Activated CD8-positive, alpha-beta T cell treated with anti-CD3 and anti-CD28 coated beads for 36 hours (primary cell): ENCODE measurements around the gene POLR3K. TPM values are rescaled to one million over a fixed set of nuclear protein-coding genes. Genes with fewer than 3 reads are reported as not detected.
A peak's percentile ranks its signal among the peaks of the same experiment; 100 is the strongest.

Source experiments
- ATAC-seq: fragments of 200-7000 bp; cut with Tn5 transposase; one replicate; pipeline ENCODE4 v1.10.0; 2021; ENCODE audit warnings: mild to moderate bottlenecking, moderate library complexity
- CTCF ChIA-PET: fragments of 350-600 bp; sonication (Branson Sonifier 250); formaldehyde crosslinking; loops from one replicate; lab custom pipeline; 2021; ENCODE audit warnings: antibody characterized with exemption; lab: Charles Lee
- POLR2A ChIA-PET: fragments of 350-600 bp; sonication (Branson Sonifier 250); formaldehyde crosslinking; loops from one replicate; lab custom pipeline; 2021; ENCODE audit warnings: antibody characterized with exemption; lab: Charles Lee
- DNase-seq: peaks from one replicate; pipeline ENCODE4 v3.0.0-alpha.2; 2020
- H3K27ac Mint-ChIP-seq: one replicate; pipeline ENCODE4 v1.8.0; 2021; ENCODE audit warnings: mild to moderate bottlenecking, mixed read lengths
- H3K27me3 Mint-ChIP-seq: one replicate; pipeline ENCODE4 v1.8.0; 2021; ENCODE audit warnings: mixed read lengths
- H3K36me3 Mint-ChIP-seq: one replicate; pipeline ENCODE4 v1.8.0; 2021; ENCODE audit warnings: low read depth, mixed read lengths
- H3K4me1 Mint-ChIP-seq: one replicate; pipeline ENCODE4 v1.8.0; 2021; ENCODE audit warnings: low read depth, mixed read lengths
- H3K4me3 Mint-ChIP-seq: one replicate; pipeline ENCODE4 v1.8.0; 2021; ENCODE audit warnings: mild to moderate bottlenecking, moderate library complexity, mixed read lengths
- H3K9me3 Mint-ChIP-seq: one replicate; pipeline ENCODE4 v1.8.0; 2021; ENCODE audit warnings: mixed read lengths
- CTCF ChIP-seq: fragments of 200-600 bp; IDR thresholded peaks from one replicate; pipeline ENCODE4 v1.8.0; 2022; ENCODE audit warnings: antibody characterized with exemption, mild to moderate bottlenecking
- intact Hi-C: fragments of 100-400 bp; cut with micrococcal nuclease; formaldehyde crosslinking; loops from one replicate; pipeline ENCODE4 v1.10.0; 2022
- total RNA-seq, 2 experiments: library from RNA; stranded (reverse); gene quantifications; one replicate each; pipeline ENCODE4 v1.2.3, GENCODE V29; 2021

POLR3K gene
- total RNA-seq, 2 experiments from 2014 or later: 51.3 to 52.6 TPM

DNA sequence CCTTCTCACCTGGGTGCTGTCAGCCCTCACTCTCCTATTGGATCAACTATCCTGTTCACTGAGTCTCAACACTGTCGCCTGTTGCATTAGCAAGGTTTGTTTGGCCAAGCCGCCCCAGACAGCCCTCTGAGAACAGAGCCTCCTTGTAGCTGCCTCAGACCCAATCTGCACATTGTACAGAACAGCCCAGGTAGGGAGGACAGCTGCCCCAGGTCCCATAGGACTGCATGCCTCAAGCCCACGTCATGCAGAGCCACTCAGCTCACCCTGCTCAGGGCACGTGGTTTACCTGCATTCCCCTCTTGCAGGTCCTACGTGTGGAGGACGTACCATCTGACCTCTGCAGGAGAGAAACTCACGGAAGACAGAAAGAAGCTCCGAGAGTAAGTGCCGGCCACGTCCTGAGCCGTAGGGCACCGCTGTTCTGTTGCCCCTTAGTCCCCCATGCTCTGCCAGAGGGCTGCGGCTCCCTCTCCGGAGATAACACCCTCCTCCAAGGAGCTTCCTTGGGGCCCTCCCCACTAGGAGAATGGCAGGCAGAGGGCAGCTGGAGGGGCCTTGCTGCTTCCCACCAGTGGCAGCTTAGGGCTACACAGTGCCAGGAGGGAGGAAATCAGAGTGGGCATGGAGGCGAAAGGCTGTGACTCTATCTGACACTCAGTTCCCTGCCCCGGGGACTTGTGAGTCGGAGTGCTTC lies 3.0 kb upstream of the POLR3K start:
- ChIA-PET POLR2A (interaction anchor here (0.7 to 1.7 kb wide), 5 partner anchors 10 to 29 kb away, joined by 3 to 5 read pairs (median 3); no protein-coding TSS in a partner anchor), CTCF (interaction anchor here (1.5 to 2.8 kb wide), 3 partner anchors 10 to 51 kb away, joined by 6 to 23 read pairs (median 9); no protein-coding TSS in a partner anchor)
- no peaks in the 10 kb centered on the region for H3K27me3 Mint-ChIP-seq
- peaks cover 16% of the 10 kb centered on the region for H3K36me3 Mint-ChIP-seq
- peaks cover 15% of the 10 kb centered on the region for H3K4me1 Mint-ChIP-seq
- intact Hi-C loops: no loop called here
- no peak overlapping the region for H3K27ac Mint-ChIP-seq
- DNase-seq (no peak), ATAC-seq (no peak)
- no peak overlapping the region for H3K4me3 Mint-ChIP-seq
- no peaks in the 10 kb centered on the region for H3K9me3 Mint-ChIP-seq
- no peak for TF ChIP-seq CTCF

DNA sequence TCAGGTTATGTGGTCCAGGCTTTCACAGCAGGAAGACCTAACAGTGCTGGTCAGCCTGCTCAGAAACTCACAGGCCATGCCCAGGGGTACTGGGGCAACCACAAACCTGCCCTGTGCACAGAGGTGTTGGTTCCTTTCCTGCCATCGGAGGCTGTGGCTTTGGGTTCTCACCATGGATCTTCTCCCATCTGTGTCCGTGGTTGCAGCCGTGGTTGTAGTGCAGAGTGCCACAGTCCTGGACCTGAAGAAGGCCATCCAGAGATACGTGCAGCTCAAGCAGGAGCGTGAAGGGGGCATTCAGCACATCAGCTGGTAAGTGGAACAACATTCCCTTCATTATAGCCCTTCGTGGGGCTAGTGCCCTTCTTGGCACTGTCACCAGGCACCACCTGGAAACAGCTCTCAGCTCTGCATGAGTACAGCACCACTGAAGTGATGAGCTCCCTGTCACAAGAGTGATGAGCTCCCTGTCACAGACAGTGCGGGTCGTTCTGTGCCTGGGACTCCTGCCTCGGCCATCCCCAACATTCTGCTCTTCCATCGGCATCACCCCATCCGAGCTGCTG lies 2.2 kb upstream of the POLR3K start:
- intact Hi-C loops: no loop called here
- TF ChIP-seq CTCF: no peak
- H3K9me3 Mint-ChIP-seq: no peaks in the 10 kb centered on the region
- peak overlapping the region; percentile 55 for H3K4me3 Mint-ChIP-seq
- H3K36me3 Mint-ChIP-seq: peaks cover 23% of the 10 kb centered on the region
- ChIA-PET POLR2A (interaction anchor here (0.7 to 1.7 kb wide), 5 partner anchors 9 to 30 kb away, joined by 3 to 5 read pairs (median 3); no protein-coding TSS in a partner anchor), CTCF (interaction anchor here (1.5 to 2.8 kb wide), 3 partner anchors 10 to 51 kb away, joined by 6 to 23 read pairs (median 9); no protein-coding TSS in a partner anchor)
- DNase-seq: no peak
- H3K27me3 Mint-ChIP-seq: no peaks in the 10 kb centered on the region
- peaks cover 22% of the 10 kb centered on the region for H3K4me1 Mint-ChIP-seq
- H3K27ac Mint-ChIP-seq: no peak overlapping the region
- ATAC-seq: no peak

GRCh38 chr16:54237-54581 lies 801 bp upstream of the POLR3K start:
- ATAC-seq (no peak), DNase-seq (no peak)
- H3K27me3 Mint-ChIP-seq: no peaks in the 10 kb centered on the region
- peaks cover 33% of the 10 kb centered on the region for H3K36me3 Mint-ChIP-seq
- H3K4me3 Mint-ChIP-seq: peak overlapping the region; percentile 97
- no peak for TF ChIP-seq CTCF
- H3K4me1 Mint-ChIP-seq: peaks cover 26% of the 10 kb centered on the region
- POLR2A ChIA-PET: interaction anchor here (1.0 to 1.6 kb wide), 2 partner anchors 23 to 83 kb away, joined by 3 to 11 read pairs; partner anchors contain the start of gene MPG
- peak overlapping the region; percentile 90 for H3K27ac Mint-ChIP-seq
- intact Hi-C loops: no loop called here
- CTCF ChIA-PET: interaction anchor here (1.3 to 2.0 kb wide), 3 partner anchors 9 to 43 kb away, joined by 7 to 13 read pairs (median 13); no protein-coding TSS in a partner anchor
- no peaks in the 10 kb centered on the region for H3K9me3 Mint-ChIP-seq

- Mint-ChIP-seq H3K27ac (peak overlapping the region; percentile 42), H3K9me3 (no peaks in the 10 kb centered on the region), H3K4me3 (peak overlapping the region; percentile 97), H3K36me3 (peaks cover 50% of the 10 kb centered on the region), H3K4me1 (peaks cover 30% of the 10 kb centered on the region), H3K27me3 (no peaks in the 10 kb centered on the region)
- no peak for TF ChIP-seq CTCF
- ATAC-seq (no peak), DNase-seq (no peak)
- ChIA-PET POLR2A (no interaction called here), CTCF (no interaction called here)
- intact Hi-C loops: no loop called here
Observed at GRCh38 chr16:50769-51591, 2.4 kb downstream of the POLR3K start.
